ENCODE measurements around the gene MACROD2.

- TF ChIP-seq CTCF (IDR thresholded peaks at IDR 0.05) (no peak), POLR2A (IDR thresholded peaks at IDR 0.05) (no peak)
Measured at GRCh38 chr20:15162079-15162647, 1166.8 kb downstream of the MACROD2 start.
